HCT116 (cell line): Measurements from ENCODE around the gene AMPD1.

Experiments used
- EZH2 ChIP-seq: fragments of 200-600 bp; sonication (generic); IDR thresholded peaks from 2 replicates; pipeline ENCODE4 v1.6.1; 2017; ENCODE audit warnings: antibody characterized with exemption, mixed run types
- POLR2A ChIP-seq: IDR thresholded peaks from 2 replicates; pipeline ENCODE4 v1.7.0; 2011; ENCODE audit warnings: borderline replicate concordance; ENCODE audit not compliant: insufficient read depth, insufficient read length; ENCODE audit errors: extremely low read depth
- POLR2AphosphoS5 ChIP-seq: IDR thresholded peaks from 2 replicates; pipeline ENCODE4 v1.6.1; 2011; ENCODE audit warnings: mild to moderate bottlenecking, low read depth, low read length, moderate library complexity
- RAD21 ChIP-seq: IDR thresholded peaks from 2 replicates; pipeline ENCODE4 v1.6.1; 2012; ENCODE audit warnings: low read depth, mild to moderate bottlenecking
- TF ChIP-seq, protein P1 (sequence below), 3 experiments: fragments of 200-600 bp in 1 of 3; sonication (generic) in 1 of 3; IDR thresholded peaks in 2 of 3; conservative IDR thresholded peaks in 1 of 3; 2 replicates each; pipeline ENCODE4 v1.5.1; 2012 to 2017; ENCODE audit warnings: low read depth in 2 of 3, low read length in 2 of 3, antibody characterized with exemption in 1 of 3, borderline replicate concordance in 1 of 3, control low read depth in 1 of 3, mild to moderate bottlenecking in 1 of 3, mixed read lengths in 1 of 3, mixed run types in 1 of 3, moderate library complexity in 1 of 3; ENCODE audit not compliant: insufficient read depth in 1 of 3
- TF ChIP-seq, protein P2 (sequence below): IDR thresholded peaks from 2 replicates; pipeline ENCODE4 v1.6.1; 2011; ENCODE audit warnings: mild to moderate bottlenecking, low read length, moderate library complexity; ENCODE audit not compliant: insufficient replicate concordance; ENCODE audit errors: extremely low read depth

DNA sequence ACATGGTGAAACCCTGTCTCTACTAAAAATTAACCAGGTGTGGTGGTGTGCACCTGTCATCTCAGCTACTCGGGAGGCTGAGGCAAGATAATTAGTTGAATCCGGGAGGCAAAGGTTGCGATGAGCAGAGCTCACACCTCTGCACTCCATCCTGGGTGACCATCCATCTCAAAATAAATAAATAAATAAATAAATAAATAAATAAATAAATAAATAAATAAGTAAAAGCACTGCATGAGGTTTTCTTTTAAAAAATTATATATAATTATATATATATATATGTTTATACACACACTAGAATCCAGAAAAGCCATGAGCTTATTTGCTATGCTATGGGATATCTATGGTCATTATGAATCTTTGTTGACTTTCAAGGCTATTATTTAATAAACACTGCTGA, 2.4 kb downstream of the AMPD1 start:
- TF ChIP-seq, protein P1, sequence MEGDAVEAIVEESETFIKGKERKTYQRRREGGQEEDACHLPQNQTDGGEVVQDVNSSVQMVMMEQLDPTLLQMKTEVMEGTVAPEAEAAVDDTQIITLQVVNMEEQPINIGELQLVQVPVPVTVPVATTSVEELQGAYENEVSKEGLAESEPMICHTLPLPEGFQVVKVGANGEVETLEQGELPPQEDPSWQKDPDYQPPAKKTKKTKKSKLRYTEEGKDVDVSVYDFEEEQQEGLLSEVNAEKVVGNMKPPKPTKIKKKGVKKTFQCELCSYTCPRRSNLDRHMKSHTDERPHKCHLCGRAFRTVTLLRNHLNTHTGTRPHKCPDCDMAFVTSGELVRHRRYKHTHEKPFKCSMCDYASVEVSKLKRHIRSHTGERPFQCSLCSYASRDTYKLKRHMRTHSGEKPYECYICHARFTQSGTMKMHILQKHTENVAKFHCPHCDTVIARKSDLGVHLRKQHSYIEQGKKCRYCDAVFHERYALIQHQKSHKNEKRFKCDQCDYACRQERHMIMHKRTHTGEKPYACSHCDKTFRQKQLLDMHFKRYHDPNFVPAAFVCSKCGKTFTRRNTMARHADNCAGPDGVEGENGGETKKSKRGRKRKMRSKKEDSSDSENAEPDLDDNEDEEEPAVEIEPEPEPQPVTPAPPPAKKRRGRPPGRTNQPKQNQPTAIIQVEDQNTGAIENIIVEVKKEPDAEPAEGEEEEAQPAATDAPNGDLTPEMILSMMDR (IDR thresholded peaks at IDR 0.05 in 2 of 3, conservative IDR thresholded peaks at IDR 0.05 in 1 of 3; ENCODE audit: borderline replicate concordance in 1 of 3, insufficient read depth in 1 of 3, low read depth in 2 of 3, low read length in 2 of 3): no peak
- TF ChIP-seq EZH2 (no peak), POLR2AphosphoS5 (no peak), POLR2A (no peak), RAD21 (no peak)
- TF ChIP-seq, protein P2, sequence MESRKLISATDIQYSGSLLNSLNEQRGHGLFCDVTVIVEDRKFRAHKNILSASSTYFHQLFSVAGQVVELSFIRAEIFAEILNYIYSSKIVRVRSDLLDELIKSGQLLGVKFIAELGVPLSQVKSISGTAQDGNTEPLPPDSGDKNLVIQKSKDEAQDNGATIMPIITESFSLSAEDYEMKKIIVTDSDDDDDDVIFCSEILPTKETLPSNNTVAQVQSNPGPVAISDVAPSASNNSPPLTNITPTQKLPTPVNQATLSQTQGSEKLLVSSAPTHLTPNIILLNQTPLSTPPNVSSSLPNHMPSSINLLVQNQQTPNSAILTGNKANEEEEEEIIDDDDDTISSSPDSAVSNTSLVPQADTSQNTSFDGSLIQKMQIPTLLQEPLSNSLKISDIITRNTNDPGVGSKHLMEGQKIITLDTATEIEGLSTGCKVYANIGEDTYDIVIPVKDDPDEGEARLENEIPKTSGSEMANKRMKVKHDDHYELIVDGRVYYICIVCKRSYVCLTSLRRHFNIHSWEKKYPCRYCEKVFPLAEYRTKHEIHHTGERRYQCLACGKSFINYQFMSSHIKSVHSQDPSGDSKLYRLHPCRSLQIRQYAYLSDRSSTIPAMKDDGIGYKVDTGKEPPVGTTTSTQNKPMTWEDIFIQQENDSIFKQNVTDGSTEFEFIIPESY: no peak
